Mucosa of descending colon (tissue), 3 donors: ENCODE measurements around the gene PTPRN2. TPM values are rescaled to one million over a fixed set of nuclear protein-coding genes. Genes with fewer than 3 reads are reported as not detected.

Source experiments
- ATAC-seq: fragments of 200-7000 bp; cut with Tn5 transposase; one replicate; pipeline ENCODE4 v1.9.1; 2020; ENCODE audit warnings: mild to moderate bottlenecking, moderate library complexity
- DNase-seq, 3 donors: peaks; one replicate each; pipeline ENCODE4 v3.0.0-alpha.2; 2020
- H3K36me3 ChIP-seq: fragments of 200-600 bp; one replicate; pipeline ENCODE4 v1.8.0; 2021; ENCODE audit warnings: low read depth, mild to moderate bottlenecking
- H3K4me1 ChIP-seq: fragments of 200-600 bp; one replicate; pipeline ENCODE4 v1.8.0; 2021; ENCODE audit warnings: low read depth, mild to moderate bottlenecking
- H3K4me3 ChIP-seq: fragments of 200-600 bp; one replicate; pipeline ENCODE4 v1.8.0; 2021; ENCODE audit warnings: mild to moderate bottlenecking
- H3K9me3 ChIP-seq: fragments of 200-600 bp; one replicate; pipeline ENCODE4 v1.8.0; 2021; ENCODE audit warnings: mild to moderate bottlenecking
- CTCF ChIP-seq: fragments of 200-600 bp; IDR thresholded peaks from one replicate; pipeline ENCODE4 v1.8.0; 2022; ENCODE audit warnings: antibody characterized with exemption, mild to moderate bottlenecking
- intact Hi-C, 2 donors: fragments of 100-400 bp; cut with DNase I in 1 of 2; cut with micrococcal nuclease in 1 of 2; formaldehyde crosslinking; loops; one replicate each; pipeline versions ENCODE4 v1.11.0 to v1.11.1; 2022; cut with DNase I, micrococcal nuclease
- total RNA-seq, 3 donors: library from RNA; stranded (reverse); fragmentation: NEBNext Ultra II Directional in 2 of 3; extraction: Animal tissue kit (Norgen Biotek cat#: 25700) in 2 of 3; gene quantifications; one replicate each; pipeline versions ENCODE4 v1.2.1 to v1.2.4, GENCODE V29; 2021 to 2023
- donor health status: DM: no; HTN: no; CAD: no; lungs with moderate emphysema.
- donor health status: DM: no; HTN: no; CAD: no.
- donor health status: DM: no; HTN: yes; CAD: no.

The PTPRN2 gene
- total RNA-seq, 3 donors from 2014 or later = 12.5 to 28.0 (median 26.2) TPM

DNA sequence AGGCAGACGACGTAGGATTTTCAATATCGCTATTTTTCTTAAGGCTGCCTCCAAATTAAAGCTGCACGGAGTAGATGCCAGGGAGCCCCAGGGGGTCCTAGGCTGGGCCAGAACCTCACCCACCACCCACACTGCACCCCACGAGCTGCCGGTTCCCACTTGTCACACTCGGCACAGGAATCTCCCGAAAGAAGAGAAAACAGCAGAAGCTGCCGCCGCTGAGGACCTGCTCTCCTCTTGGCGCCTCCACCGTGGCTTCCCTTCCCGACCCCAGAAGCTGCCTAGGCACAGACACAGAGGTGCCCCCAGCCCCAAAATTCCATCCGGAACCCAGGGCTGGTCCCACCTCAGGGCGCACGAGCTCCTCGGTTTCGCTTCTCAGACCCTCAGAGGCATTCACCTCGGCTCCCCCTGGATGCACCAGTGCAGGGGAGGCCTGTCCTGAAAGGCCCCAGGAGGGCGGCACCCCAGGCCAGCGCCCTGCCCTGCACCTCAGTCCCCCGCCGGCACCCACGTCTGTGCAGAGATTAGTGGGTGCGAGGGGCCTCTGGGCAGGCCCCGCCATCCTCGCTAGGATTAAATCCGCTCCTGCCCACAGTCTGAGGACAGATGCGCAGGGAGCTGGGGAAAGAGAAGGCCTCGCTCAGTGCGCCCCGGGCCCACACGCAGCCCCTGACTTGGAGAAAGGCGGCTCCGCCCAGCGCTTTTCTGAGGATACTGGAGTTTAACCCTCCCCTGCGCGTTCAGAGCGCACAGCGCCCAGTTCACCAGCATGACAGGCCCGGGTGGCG lies 99.2 kb downstream of the PTPRN2 start:
- TF ChIP-seq CTCF = no peak
- no peaks in the 10 kb centered on the region for H3K4me1 ChIP-seq
- no peak overlapping the region for H3K4me3 ChIP-seq
- ATAC-seq (no peak), DNase-seq (no peak)
- H3K36me3 ChIP-seq = no peaks in the 10 kb centered on the region
- intact Hi-C loops = no loop called here
- no peaks in the 10 kb centered on the region for H3K9me3 ChIP-seq

GRCh38 chr7:158487631-158488151 lies 99.9 kb downstream of the PTPRN2 start:
- ATAC-seq (no peak), DNase-seq (no peak)
- H3K4me1 ChIP-seq = no peaks in the 10 kb centered on the region
- intact Hi-C loops = no loop called here
- no peak overlapping the region for H3K4me3 ChIP-seq
- no peaks in the 10 kb centered on the region for H3K36me3 ChIP-seq
- TF ChIP-seq CTCF = no peak
- no peaks in the 10 kb centered on the region for H3K9me3 ChIP-seq

DNA sequence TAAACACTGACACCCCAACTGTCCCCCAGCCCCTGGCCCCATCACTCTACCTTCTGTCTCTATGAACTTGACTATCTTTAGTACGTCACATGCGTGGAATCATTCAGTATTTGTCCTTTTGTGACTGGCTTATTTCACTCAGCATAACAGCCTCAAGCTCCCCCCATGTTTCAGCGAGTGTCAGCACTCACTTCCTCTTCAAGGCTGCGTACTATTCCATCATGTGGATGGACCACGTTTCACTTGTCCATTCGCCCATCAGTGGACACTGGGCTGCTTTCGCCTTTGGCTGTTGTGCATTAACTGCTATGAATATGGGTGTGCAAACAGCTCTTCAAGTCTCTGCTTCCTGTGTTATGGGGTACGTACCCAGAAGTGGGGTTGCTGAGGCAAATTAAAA lies 100.7 kb downstream of the PTPRN2 start:
- ATAC-seq (no peak), DNase-seq (no peak)
- H3K4me1 ChIP-seq = no peaks in the 10 kb centered on the region
- no peak overlapping the region for H3K4me3 ChIP-seq
- no peaks in the 10 kb centered on the region for H3K36me3 ChIP-seq
- no peaks in the 10 kb centered on the region for H3K9me3 ChIP-seq
- no peak for TF ChIP-seq CTCF
- intact Hi-C loops = no loop called here

DNA sequence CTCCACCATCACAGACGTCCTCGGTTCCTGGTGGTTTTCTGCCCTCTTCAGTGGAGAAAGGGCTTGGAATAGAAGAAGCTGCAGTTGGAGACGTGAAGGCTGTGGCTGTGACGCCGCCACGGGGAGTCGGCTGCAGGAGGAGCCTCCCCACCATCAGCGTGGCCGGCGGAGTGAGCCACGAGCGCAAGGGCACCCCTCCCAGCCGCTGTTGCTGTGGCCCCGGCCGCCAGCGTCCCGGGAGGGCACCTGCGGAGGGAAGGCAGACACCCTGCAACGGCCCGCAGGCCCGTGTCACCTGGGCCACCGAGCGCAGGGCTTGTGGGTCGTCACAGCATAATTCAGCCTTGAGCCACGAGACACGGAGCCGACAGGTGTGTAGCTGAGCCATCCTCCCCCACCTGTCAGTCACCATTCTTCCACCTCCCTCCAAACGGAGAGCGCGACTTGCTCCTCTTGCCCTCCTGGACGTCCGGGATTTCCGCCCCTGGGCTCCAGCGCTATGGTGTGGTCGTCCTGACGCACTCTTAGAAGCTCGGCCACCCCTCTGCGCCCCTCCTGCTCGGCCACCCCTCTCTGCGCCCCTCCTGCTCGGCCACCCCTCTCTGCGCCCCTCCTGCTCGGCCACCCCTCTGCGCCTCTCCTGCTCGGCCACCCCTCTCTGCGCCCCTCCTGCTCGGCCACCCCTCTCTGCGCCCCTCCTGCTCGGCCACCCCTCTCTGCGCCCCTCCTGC lies 102.7 kb downstream of the PTPRN2 start:
- Histone ChIP-seq H3K4me3 (no peak overlapping the region), H3K9me3 (no peaks in the 10 kb centered on the region), H3K4me1 (no peaks in the 10 kb centered on the region), H3K36me3 (no peaks in the 10 kb centered on the region)
- no peak for TF ChIP-seq CTCF
- intact Hi-C loops = no loop called here
- DNase-seq (no peak), ATAC-seq (no peak)

DNA sequence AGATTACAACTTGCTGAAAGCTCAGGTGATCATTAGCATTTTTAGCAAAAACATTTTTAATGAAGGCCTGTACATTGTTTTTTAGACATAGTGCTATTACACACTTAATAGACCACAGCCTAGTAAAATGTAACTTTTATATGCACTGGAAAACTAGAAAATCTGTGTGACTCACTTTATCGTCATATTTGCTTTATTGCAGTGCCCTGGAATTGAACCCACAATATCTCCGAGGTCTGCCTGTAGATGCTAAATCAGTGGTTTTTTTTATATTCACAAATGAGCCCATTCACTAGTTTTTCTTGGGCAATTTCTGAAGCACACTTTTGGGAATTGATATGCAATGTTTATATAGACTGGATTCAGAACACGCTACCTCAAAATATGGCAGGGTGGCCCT lies 105.1 kb downstream of the PTPRN2 start:
- DNase-seq = no peak
- intact Hi-C loops = no loop called here
- H3K9me3 ChIP-seq = no peaks in the 10 kb centered on the region
- no peak for ATAC-seq
- H3K36me3 ChIP-seq = no peaks in the 10 kb centered on the region
- no peaks in the 10 kb centered on the region for H3K4me1 ChIP-seq
- H3K4me3 ChIP-seq = no peak overlapping the region
- TF ChIP-seq CTCF = no peak
